Measurements from ENCODE around the gene CLIC4.
A peak's percentile ranks its signal among the peaks of the same experiment; 100 is the strongest.

The CLIC4 gene

DNA sequence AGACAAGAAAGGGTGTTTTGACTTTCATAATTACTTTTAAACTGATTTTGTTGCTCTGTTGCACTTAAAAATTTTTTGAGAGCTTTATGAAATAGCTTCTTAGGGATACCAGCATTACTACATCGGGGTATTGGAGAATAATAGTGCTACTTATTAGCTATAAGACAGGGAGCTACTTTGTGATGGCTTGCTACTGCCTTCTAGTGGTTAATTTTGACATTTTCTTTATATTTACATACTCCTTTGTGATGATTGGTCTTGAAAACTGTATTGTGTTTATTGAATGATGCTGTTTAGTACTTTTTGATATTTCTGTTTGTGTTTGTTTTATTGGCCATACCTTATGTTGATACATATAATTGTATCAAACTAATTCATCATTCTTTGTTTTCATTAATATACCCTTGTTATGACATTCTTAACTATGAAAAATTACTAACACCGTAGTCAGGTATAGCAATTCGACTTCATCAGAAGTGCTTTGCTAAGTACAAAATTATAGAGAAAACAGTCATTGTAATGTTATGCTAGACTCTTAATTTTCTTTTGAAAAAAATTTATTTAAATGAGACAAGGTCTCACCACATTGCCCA is 85.5 kb downstream of the CLIC4 start:
- peak; percentile 50 for DNase-seq (ENCODE audit: low spot score)
- TF ChIP-seq, protein P1, sequence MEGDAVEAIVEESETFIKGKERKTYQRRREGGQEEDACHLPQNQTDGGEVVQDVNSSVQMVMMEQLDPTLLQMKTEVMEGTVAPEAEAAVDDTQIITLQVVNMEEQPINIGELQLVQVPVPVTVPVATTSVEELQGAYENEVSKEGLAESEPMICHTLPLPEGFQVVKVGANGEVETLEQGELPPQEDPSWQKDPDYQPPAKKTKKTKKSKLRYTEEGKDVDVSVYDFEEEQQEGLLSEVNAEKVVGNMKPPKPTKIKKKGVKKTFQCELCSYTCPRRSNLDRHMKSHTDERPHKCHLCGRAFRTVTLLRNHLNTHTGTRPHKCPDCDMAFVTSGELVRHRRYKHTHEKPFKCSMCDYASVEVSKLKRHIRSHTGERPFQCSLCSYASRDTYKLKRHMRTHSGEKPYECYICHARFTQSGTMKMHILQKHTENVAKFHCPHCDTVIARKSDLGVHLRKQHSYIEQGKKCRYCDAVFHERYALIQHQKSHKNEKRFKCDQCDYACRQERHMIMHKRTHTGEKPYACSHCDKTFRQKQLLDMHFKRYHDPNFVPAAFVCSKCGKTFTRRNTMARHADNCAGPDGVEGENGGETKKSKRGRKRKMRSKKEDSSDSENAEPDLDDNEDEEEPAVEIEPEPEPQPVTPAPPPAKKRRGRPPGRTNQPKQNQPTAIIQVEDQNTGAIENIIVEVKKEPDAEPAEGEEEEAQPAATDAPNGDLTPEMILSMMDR (IDR thresholded peaks at IDR 0.05; ENCODE audit: borderline replicate concordance, control extremely low read depth, extremely low read depth, insufficient read depth, missing control alignments): peak; percentile 44
- in situ Hi-C loops (cut with MboI; ENCODE audit: low sequenced_read_pairs, unreplicated experiment): no loop called here

DNA sequence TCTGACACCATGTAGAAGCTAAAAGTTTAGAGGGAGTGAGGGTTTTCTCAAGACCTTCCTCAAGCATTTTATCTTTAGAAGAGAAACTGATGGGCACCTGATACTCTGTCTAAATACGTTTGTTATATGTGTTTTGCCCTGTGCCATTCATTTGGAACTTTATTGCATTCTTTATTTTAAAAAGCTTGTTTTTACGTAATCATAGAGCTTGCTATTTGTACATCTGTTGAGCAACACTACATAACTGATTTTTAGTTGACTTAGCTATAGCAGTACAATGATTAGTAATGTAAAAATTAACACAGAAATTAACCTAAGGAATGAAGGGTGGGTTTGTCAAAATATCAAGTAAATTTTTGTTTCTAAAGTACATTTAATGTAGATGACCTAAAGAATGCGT is 96.3 kb downstream of the CLIC4 start:
- in situ Hi-C loops (cut with MboI; ENCODE audit: low sequenced_read_pairs, unreplicated experiment): loop anchor here (10.0 kb wide), 1 partner anchor 363 kb away; no protein-coding TSS in a partner anchor
- TF ChIP-seq, protein P1 (IDR thresholded peaks at IDR 0.05; ENCODE audit: borderline replicate concordance, control extremely low read depth, extremely low read depth, insufficient read depth, missing control alignments): no peak
- no peak for DNase-seq (ENCODE audit: low spot score)

DNA sequence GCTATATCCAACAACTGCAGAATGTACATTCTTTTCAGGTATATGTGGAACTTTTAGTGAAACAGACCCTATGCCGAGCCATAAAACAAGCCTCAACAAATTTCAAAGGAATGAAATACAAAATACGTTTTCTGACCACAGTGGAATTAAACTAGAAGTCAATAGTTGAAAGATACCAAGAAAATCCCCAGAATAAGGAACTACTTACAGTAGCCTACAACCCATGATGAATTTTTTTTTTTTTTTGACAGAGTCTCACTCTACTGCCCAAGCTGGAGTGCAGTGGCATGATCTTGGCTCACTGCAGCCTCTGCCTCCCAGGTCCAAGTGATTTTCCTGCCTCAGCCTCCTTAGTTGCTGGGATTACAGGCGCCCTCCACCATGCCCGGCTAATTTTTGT is 101.4 kb downstream of the CLIC4 start:
- TF ChIP-seq, protein P1 (IDR thresholded peaks at IDR 0.05; ENCODE audit: borderline replicate concordance, control extremely low read depth, extremely low read depth, insufficient read depth, missing control alignments): no peak
- DNase-seq (ENCODE audit: low spot score): no peak
- in situ Hi-C loops (cut with MboI; ENCODE audit: low sequenced_read_pairs, unreplicated experiment): loop anchor here (10.0 kb wide), 1 partner anchor 358 kb away; no protein-coding TSS in a partner anchor

DNA sequence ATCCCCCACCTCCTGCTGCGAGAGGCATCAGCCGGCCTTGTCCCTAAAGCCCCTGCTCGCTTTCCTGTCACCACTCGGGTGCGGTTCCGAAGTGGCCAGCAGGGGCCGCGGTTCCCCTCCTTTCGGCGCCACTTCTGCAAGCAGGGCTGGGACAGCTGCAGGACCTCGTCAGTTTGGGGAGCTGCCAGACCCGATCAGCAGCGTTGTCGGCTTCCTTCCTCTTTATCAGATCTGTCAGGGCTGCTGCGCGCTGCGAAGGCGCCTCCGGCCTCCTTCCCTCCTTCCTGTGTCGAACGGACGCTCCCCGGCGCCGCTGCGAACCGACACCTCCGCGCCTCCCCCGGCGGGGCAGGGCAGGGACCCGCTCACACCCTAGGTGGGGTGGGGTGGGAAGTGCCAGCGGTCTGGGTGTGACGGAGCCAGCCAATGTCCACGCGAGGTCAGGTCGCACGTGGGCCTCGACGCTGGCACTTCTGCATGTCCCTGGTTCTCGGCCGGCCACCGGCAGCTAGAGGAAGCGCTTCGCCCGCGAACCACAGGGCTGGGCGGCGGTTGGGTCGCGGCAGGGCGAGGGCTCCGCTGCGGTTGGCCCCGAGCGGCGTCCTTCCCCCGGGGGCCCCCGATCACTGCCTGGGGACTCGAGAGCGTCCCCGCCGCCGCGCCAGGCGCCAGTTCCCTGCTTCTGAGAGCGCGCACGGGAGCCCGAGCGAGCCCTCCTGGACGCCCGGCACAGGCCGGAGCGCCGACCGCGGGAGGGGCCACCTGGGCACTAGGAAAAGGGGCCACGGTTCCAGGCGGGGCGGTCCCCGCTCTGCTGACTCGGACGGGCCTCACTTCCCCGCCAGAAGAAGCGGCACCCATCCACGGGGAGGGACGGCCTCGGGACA is 103.0 kb downstream of the CLIC4 start:
- TF ChIP-seq, protein P1 (IDR thresholded peaks at IDR 0.05; ENCODE audit: borderline replicate concordance, control extremely low read depth, extremely low read depth, insufficient read depth, missing control alignments): peak; percentile 98
- peak; percentile 91 for DNase-seq (ENCODE audit: low spot score)
- in situ Hi-C loops (cut with MboI; ENCODE audit: low sequenced_read_pairs, unreplicated experiment): loop anchor here (10.0 kb wide), 1 partner anchor 357 kb away; no protein-coding TSS in a partner anchor

DNA sequence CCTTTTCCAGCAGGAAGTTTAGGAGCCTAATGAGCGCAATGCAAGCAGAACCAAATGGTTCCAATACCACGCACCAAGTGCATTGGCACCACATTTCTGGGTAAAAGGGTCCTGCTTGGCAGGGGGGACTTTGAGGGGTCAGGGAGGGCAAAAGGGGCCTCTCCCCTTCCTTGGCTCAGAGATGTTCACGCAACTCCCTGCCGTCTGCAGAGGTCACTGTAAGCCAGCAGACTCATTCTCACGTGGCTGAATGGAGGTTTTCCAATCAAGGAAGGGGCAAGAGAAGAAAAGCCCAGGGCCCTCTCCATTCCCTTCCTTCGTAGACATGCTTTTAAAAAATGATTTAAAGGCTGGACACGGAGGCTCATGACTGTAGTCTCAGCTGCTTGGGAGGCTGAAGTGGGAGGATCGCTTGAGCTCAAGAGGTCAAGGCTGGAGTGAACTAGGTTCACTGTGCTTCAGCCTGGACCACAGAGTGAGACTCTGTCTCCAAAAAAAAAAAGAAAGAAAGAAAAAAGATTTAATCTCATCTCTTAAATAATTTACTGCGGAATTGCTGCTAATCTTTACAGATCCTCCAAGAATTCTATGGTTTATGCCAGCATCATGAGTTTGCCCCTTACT is 104.5 kb downstream of the CLIC4 start:
- TF ChIP-seq, protein P1 (IDR thresholded peaks at IDR 0.05; ENCODE audit: borderline replicate concordance, control extremely low read depth, extremely low read depth, insufficient read depth, missing control alignments): peak; percentile 65
- in situ Hi-C loops (cut with MboI; ENCODE audit: low sequenced_read_pairs, unreplicated experiment): loop anchor here (10.0 kb wide), 2 partner anchors 185 to 355 kb away; no protein-coding TSS in a partner anchor
- peak; percentile 44 for DNase-seq (ENCODE audit: low spot score)

DNA sequence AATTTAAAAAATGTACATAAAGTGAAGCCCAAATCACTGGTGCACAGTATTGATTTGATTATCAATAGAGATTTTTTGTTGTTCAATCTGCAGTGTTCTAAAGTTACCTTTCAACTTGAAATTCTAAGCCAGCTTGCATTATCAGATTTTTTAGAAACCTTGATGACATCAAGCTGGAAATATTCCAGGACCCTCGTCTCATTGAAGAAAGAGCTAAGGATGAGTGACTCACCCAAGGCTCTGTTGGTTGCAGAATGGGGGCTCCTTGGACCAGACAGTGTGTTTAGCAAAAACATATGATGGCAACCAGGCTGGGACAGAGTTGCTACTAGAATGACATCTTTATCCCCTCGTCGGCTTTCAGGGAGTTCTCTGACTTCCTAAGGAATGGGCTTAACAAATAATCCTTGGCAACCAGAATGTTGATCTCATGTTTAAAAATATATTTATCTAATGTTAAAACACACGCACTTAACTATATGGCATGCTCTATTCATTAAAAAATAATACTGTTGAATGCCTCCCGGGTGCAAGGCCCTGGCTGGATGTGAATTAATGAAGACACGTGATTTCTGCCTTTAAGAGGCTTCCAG is 105.2 kb downstream of the CLIC4 start:
- TF ChIP-seq, protein P1 (IDR thresholded peaks at IDR 0.05; ENCODE audit: borderline replicate concordance, control extremely low read depth, extremely low read depth, insufficient read depth, missing control alignments): no peak
- no peak for DNase-seq (ENCODE audit: low spot score)
- in situ Hi-C loops (cut with MboI; ENCODE audit: low sequenced_read_pairs, unreplicated experiment): loop anchor here (10.0 kb wide), 1 partner anchor 184 kb away; no protein-coding TSS in a partner anchor
